Small intestine (tissue), 7 donors: ENCODE data around the gene PRRT2. TPM values are rescaled to one million over a fixed set of nuclear protein-coding genes. Genes with fewer than 3 reads are reported as not detected.
A peak's percentile ranks its signal among the peaks of the same experiment; 100 is the strongest.
"Not testable (repeated sequence)": the region's sequence is repeated elsewhere in the genome, so short reads cannot be mapped to it uniquely, and the experiment has no call there.

Experiments used
- DNase-seq, 2 donors: peaks; one replicate each; pipeline versions ENCODE4 v3.0.0 to v3.0.0-alpha.2; 2013
- FAIRE-seq: peaks from 2 replicates; lab custom pipeline; 2012; peaks lifted over from hg19 to GRCh38; lab: Jason Lieb, UNC
- H3K27ac ChIP-seq, 3 donors: one replicate each; pipeline ENCODE4 v1.5.1; 2013; ENCODE audit warnings: low read length in 2 of 3, mild to moderate bottlenecking in 2 of 3, control low read depth in 1 of 3, inconsistent platforms in 1 of 3, low read depth in 1 of 3, moderate library complexity in 1 of 3
- H3K27me3 ChIP-seq, 3 donors: one replicate each; pipeline ENCODE4 v1.6.1; 2013; ENCODE audit warnings: low read length in 3 of 3, inconsistent platforms in 1 of 3; ENCODE audit not compliant: control insufficient read depth in 3 of 3, insufficient read depth in 3 of 3
- H3K36me3 ChIP-seq, 3 donors: one replicate each; pipeline ENCODE4 v1.6.1; 2013; ENCODE audit warnings: low read length in 3 of 3, inconsistent platforms in 1 of 3, low read depth in 1 of 3, mild to moderate bottlenecking in 1 of 3, moderate library complexity in 1 of 3; ENCODE audit not compliant: control insufficient read depth in 3 of 3, insufficient read depth in 2 of 3
- H3K4me1 ChIP-seq, 3 donors: one replicate each; pipeline ENCODE4 v1.6.1; 2013; ENCODE audit warnings: low read length in 2 of 3, inconsistent platforms in 1 of 3, low read depth in 1 of 3, mild to moderate bottlenecking in 1 of 3, moderate library complexity in 1 of 3; ENCODE audit not compliant: control insufficient read depth in 3 of 3, insufficient read depth in 2 of 3
- H3K4me3 ChIP-seq, 3 donors: one replicate each; pipeline ENCODE4 v1.5.1; 2013; ENCODE audit warnings: low read length in 3 of 3, control low read depth in 1 of 3, inconsistent platforms in 1 of 3, low read depth in 1 of 3, mild to moderate bottlenecking in 1 of 3, moderate library complexity in 1 of 3
- H3K9me3 ChIP-seq, 2 donors: one replicate each; pipeline ENCODE4 v1.6.1; 2013; ENCODE audit warnings: low read depth in 1 of 2, low read length in 1 of 2; ENCODE audit not compliant: control insufficient read depth in 2 of 2, insufficient read depth in 1 of 2
- WGBS, 3 donors: extraction: QIAGEN DNeasy Blood & Tissue Kit; methylation state at CpG; one replicate each; pipeline ENCODE4 v1.1.7; 2013; 5-methylcytosine and 5-hydroxymethylcytosine counted together
- polyA plus RNA-seq, 4 donors: library from polyadenylated mRNA; stranded (reverse) in 3 of 4; unstranded in 1 of 4; fragments of 200-250 nt in 3 of 4; fragments of 120-200 nt in 1 of 4; gene quantifications; one replicate each; pipeline versions ENCODE4 v1.2.1 to v1.2.3, GENCODE V29; 2013
- donor health status: healthy with polysubstance abuse.
- donor health status: control.
- donor health status: control.
- donor health status: Bipolar disorder and iron deficiency.
- donor health status: healthy.

The PRRT2 gene
- polyA plus RNA-seq, 4 donors = 0.27 to 6.3 (median 2.7) TPM; not detected in 1

DNA sequence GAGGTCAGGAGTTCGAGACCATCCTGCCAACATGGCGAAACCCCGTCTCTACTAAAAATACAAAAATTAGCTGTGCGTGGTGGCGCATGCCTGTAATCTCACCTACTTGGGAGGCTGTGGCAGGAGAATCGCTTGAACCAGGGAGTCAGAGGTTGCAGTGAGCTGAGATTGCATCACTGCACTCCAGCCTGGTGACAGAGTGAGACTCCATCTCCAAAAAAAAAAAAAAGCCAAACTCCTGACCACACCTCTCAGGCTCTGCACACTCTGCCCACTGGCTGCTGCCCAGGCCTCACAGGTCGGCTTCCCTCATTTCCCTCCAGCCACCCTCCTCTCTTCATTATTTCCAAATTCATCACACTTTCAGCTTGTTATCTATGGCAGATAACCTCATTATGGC is 39.7 kb upstream of the PRRT2 start:
- not testable (repeated sequence) for FAIRE-seq, H3K9me3 ChIP-seq

DNA sequence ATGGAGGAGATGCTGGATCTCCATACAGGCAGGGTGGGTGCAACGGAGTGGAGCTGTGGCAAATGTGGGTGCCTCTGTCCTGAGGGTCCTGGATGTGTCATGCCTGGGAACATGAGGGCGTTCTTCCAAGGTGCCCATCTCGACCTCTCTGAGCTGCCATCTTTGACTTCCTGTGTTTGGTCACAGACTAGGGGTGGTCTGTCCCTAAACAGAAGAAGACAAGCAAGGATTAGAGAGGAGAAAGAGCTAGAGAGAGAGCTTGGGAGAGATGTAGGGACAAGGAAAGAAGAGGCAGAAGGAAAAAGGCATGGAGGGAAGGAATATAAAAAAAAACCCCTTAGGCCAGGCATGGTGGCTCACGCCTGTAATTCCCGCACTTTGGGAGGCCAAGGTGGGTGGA is 37.3 kb upstream of the PRRT2 start:
- WGBS, 3 donors = 89 to 96% (median 92%) methylated on average over 5 of the region's 5 CpGs
- Histone ChIP-seq H3K27me3 (no peaks in the 10 kb centered on the region), H3K4me3 (no peak overlapping the region), H3K27ac (no peak overlapping the region), H3K36me3 (peaks cover 0 to 7% (median 0%) of the 10 kb centered on the region in 3 donors), H3K9me3 (no peaks in the 10 kb centered on the region), H3K4me1 (no peaks in the 10 kb centered on the region)
- DNase-seq = no peak
- FAIRE-seq = no peak

More for the DNA sequence above, 39.7 kb upstream of the PRRT2 start:
- H3K27me3 ChIP-seq, H3K4me3 ChIP-seq, H3K4me1 ChIP-seq, DNase-seq, H3K36me3 ChIP-seq, H3K27ac ChIP-seq: not testable (repeated sequence)
- 90 to 91% (median 91%) methylated on average over 7 of the region's 7 CpGs for WGBS, 3 donors

DNA sequence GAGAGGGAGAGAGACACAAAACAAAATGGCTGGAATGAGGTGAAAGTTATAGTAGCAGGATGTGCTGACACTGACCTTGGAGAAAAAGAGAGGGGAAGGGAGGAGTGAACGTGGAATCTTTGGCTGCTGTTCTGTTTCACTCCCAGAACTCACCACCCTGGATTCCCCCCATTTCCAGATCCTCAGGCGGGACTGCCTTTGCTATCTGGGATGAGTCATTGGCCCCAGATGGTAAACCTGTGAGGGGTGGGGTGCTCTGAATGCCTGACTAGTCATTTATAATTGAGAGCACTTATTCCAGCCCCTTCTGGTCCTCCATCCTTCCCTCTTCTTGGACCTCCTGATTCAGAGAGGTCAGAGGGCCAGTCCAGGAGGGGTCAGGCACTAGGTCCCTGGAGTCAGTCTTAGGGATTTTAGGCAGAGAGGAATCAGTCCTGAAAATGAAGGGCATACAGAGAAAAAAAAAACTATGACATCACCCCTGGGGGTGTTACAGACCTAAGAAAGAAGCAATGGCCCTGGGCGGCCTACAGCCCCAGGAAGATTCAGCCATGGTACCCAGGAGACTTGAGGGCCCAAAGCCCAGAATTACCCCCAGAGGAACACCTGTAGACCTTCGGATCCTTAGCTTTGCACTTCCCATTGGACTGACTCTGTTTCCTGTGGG is 36.1 kb upstream of the PRRT2 start:
- Histone ChIP-seq H3K4me1 (no peaks in the 10 kb centered on the region), H3K4me3 (no peak overlapping the region), H3K27me3 (no peaks in the 10 kb centered on the region), H3K27ac (no peak overlapping the region), H3K9me3 (no peaks in the 10 kb centered on the region), H3K36me3 (peaks cover 0 to 8% (median 0%) of the 10 kb centered on the region in 3 donors)
- no peak for FAIRE-seq
- WGBS, 3 donors = 53 to 72% (median 60%) methylated on average over 4 of the region's 4 CpGs
- DNase-seq = peak; percentile 39 to 69

DNA sequence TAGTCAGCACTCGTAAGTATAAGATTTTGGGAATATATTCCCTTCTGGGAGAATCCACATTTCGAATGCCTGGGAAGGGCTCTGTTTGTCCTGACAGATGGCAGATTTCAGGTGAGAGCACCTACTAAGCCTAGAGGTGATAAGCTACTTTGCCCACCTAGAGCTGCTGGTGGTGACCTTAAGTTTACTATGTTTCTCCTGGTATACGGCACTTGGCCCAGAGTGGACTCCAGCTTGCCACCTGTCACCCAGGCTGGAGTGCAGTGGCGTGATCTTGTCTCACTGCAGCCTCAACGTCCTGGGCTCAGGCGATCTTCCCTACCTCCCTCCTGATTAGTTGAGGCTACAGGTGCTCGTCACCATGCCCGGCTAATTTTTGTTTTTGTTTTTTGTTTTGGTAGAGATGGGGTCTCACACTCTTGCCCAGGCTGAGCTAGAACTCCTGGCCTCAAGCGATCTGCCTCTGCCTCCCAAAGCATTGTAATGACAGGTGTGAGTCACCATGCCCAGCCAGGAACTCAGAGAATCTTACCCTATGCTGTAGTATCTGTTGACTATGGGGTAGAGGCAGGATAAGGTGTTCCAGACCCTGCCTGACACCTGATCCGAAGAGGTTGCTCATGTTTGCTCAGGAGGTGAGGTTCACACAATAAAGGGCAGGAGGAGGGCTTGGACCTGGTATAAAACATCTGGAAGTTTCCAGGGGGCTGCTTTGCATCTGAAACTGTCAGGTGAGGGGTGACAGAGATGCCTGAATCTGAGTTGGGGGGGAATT is 34.2 kb upstream of the PRRT2 start, which contains the start of gene ZG16:
ZG16 (plus strand) TSS at position 681 of the 775 bp plus-strand sequence. CDS start 1,011 bp downstream, outside the sequence.
- no peaks in the 10 kb centered on the region for H3K9me3 ChIP-seq
- no peak within 1 kb of the TSS for H3K4me3 ChIP-seq
- peaks cover 0 to 8% (median 0%) of the 10 kb centered on the region in 3 donors for H3K36me3 ChIP-seq
- peak in 1 of 2 donors; percentile 59 for DNase-seq
- no peaks in the 10 kb centered on the region for H3K27me3 ChIP-seq
- no peaks in the 10 kb centered on the region for H3K4me1 ChIP-seq
- no peak within 1 kb of the TSS for H3K27ac ChIP-seq
- FAIRE-seq = no peak
- WGBS, 3 donors = 72 to 82% (median 77%) methylated on average over 10 of the region's 10 CpGs

DNA sequence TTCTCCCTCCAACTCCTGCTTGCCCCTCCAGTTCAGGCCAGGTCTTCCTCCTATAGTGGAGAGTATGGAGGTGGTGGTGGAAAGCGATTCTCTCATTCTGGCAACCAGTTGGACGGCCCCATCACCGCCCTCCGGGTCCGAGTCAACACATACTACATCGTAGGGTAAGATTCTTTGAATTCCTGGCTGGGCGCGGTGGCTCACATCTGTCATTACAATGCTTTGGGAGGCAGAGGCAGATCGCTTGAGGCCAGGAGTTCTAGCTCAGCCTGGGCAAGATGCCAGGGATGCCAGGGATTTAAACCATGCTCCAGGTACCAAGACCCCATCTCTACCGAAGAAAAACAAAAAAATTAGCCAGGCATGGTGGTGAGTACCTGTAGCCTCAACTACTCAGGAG is 32.5 kb upstream of the PRRT2 start:
- 77 to 79% (median 77%) methylated on average over 10 of the region's 10 CpGs for WGBS, 3 donors
- no peak for DNase-seq
- Histone ChIP-seq H3K4me1 (no peaks in the 10 kb centered on the region), H3K36me3 (peaks cover 0 to 8% (median 0%) of the 10 kb centered on the region in 3 donors), H3K27me3 (no peaks in the 10 kb centered on the region), H3K27ac (no peak overlapping the region), H3K9me3 (peaks cover 0 to 7% of the 10 kb centered on the region in 2 donors), H3K4me3 (peak overlapping the region in 1 of 3 donors; percentile 8)
- no peak for FAIRE-seq

DNA sequence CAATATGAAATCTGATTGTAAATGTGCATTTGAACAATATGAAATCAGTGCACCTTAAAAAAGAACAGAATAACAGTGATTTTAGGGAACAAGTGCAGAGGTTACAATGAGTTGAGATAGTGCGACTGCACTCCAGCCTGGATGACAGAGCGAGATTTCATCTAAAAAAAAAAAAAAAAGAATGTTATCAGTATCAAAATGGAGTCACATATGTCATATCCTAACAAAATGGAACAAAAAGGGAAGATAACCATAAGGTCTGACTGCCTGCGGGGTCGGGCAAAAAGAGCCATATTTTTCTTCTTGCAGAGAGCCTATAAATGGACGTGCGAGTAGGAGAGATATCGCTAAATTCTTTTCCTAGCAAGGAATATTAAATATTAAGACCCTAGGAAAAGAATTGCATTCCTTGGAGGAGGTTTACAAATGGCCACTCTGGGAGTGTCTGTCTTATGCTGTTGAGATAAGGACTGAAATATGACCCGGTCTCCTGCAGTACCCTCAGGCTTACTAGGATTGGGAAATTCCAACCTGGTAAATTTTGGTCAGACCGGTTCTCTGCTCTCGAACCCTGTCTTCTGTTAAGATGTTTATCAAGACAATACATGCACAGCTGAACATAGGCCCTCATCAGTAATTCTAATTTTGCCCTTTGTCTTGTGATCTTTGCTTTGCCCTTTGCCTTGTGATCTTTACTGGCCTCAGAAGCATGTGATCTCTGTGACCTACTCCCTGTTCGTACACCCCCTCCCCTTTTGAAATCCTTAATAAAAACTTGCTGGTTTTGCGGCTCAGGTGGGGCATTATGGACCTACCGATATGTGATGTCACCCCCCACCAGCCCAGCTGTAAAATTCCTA is 28.7 kb upstream of the PRRT2 start:
- H3K4me1 ChIP-seq, H3K27ac ChIP-seq, H3K9me3 ChIP-seq, H3K27me3 ChIP-seq, H3K4me3 ChIP-seq, H3K36me3 ChIP-seq, FAIRE-seq: not testable (repeated sequence)
- 71 to 77% (median 75%) methylated on average over 13 of the region's 13 CpGs for WGBS, 3 donors
- peak in 1 of 2 donors; percentile 41 for DNase-seq

DNA sequence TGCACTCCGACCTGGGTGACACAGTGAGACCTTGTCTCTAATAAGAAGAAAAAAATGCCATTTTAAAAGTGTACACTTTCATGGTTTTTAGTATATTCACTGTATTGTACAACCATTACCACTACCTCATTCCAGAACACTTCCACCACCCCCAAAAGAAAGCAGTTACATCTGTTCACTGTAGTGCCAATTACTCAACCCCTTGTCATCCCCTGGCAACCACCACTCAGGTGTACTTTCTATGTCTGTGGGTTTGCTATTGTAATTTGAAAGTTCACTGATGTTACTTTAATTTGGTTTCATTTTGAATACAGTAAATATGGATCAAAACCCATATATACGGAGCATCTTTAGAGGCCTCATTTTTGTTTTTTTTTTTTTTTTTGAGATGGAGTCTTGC is 27.8 kb upstream of the PRRT2 start:
- FAIRE-seq = no peak

More for the DNA sequence above, 27.8 kb upstream of the PRRT2 start:
- no peaks in the 10 kb centered on the region for H3K27me3 ChIP-seq
- H3K27ac ChIP-seq = no peak overlapping the region
- 89 to 94% (median 91%) methylated on average over 2 of the region's 2 CpGs for WGBS, 3 donors
- H3K4me1 ChIP-seq = no peaks in the 10 kb centered on the region
- no peak for DNase-seq
- no peak overlapping the region for H3K4me3 ChIP-seq
- peaks cover 0 to 6% (median 0%) of the 10 kb centered on the region in 3 donors for H3K36me3 ChIP-seq
- peaks cover 0 to 7% of the 10 kb centered on the region in 2 donors for H3K9me3 ChIP-seq
